ENCODE data around the gene CCBE1.

CCBE1 gene

GRCh38 chr18:59481436-59481835 lies 215.8 kb downstream of the CCBE1 start:
- no peaks in the 10 kb centered on the region for H3K27me3 ChIP-seq (ENCODE audit: insufficient read depth, poor library complexity, severe bottlenecking)
- H3K27ac ChIP-seq (ENCODE audit: poor library complexity, severe bottlenecking), result no peak overlapping the region
- H3K9me3 ChIP-seq (ENCODE audit: severe bottlenecking), result no peaks in the 10 kb centered on the region
- no peaks in the 10 kb centered on the region for H3K4me1 ChIP-seq (ENCODE audit: insufficient read depth, poor library complexity, severe bottlenecking)
- no peak for ATAC-seq (ENCODE audit: low read depth)
- TF ChIP-seq CTCF (IDR thresholded peaks at IDR 0.05; ENCODE audit: poor library complexity, severe bottlenecking), result no peak
- H3K36me3 ChIP-seq (ENCODE audit: low read depth), result no peaks in the 10 kb centered on the region
- no peak overlapping the region for H3K4me3 ChIP-seq (ENCODE audit: severe bottlenecking)
- no peak for DNase-seq (ENCODE audit: low spot score)

GRCh38 chr18:59479776-59480175 lies 217.4 kb downstream of the CCBE1 start:
- H3K4me1 ChIP-seq (ENCODE audit: insufficient read depth, poor library complexity, severe bottlenecking), result no peaks in the 10 kb centered on the region
- no peaks in the 10 kb centered on the region for H3K9me3 ChIP-seq (ENCODE audit: severe bottlenecking)
- H3K36me3 ChIP-seq (ENCODE audit: low read depth), result no peaks in the 10 kb centered on the region
- no peaks in the 10 kb centered on the region for H3K27me3 ChIP-seq (ENCODE audit: insufficient read depth, poor library complexity, severe bottlenecking)
- H3K4me3 ChIP-seq (ENCODE audit: severe bottlenecking), result no peak overlapping the region
- DNase-seq (ENCODE audit: low spot score), result no peak
- TF ChIP-seq CTCF (IDR thresholded peaks at IDR 0.05; ENCODE audit: poor library complexity, severe bottlenecking), result no peak
- H3K27ac ChIP-seq (ENCODE audit: poor library complexity, severe bottlenecking), result no peak overlapping the region
- ATAC-seq (ENCODE audit: low read depth), result no peak

GRCh38 chr18:59478591-59478990 lies 218.6 kb downstream of the CCBE1 start:
- no peaks in the 10 kb centered on the region for H3K36me3 ChIP-seq (ENCODE audit: low read depth)

GRCh38 chr18:59477849-59478248 lies 219.4 kb downstream of the CCBE1 start:
- no peaks in the 10 kb centered on the region for H3K9me3 ChIP-seq (ENCODE audit: severe bottlenecking)
- TF ChIP-seq CTCF (IDR thresholded peaks at IDR 0.05; ENCODE audit: poor library complexity, severe bottlenecking), result no peak
- no peaks in the 10 kb centered on the region for H3K4me1 ChIP-seq (ENCODE audit: insufficient read depth, poor library complexity, severe bottlenecking)
- no peak overlapping the region for H3K27ac ChIP-seq (ENCODE audit: poor library complexity, severe bottlenecking)
- ATAC-seq (ENCODE audit: low read depth) (no peak), DNase-seq (ENCODE audit: low spot score) (no peak)
- no peak overlapping the region for H3K4me3 ChIP-seq (ENCODE audit: severe bottlenecking)
- no peaks in the 10 kb centered on the region for H3K36me3 ChIP-seq (ENCODE audit: low read depth)
- no peaks in the 10 kb centered on the region for H3K27me3 ChIP-seq (ENCODE audit: insufficient read depth, poor library complexity, severe bottlenecking)

More at GRCh38 chr18:59478591-59478990, 218.6 kb downstream of the CCBE1 start:
- Histone ChIP-seq H3K27me3 (ENCODE audit: insufficient read depth, poor library complexity, severe bottlenecking) (no peaks in the 10 kb centered on the region), H3K4me3 (ENCODE audit: severe bottlenecking) (no peak overlapping the region), H3K27ac (ENCODE audit: poor library complexity, severe bottlenecking) (no peak overlapping the region), H3K4me1 (ENCODE audit: insufficient read depth, poor library complexity, severe bottlenecking) (no peaks in the 10 kb centered on the region), H3K9me3 (ENCODE audit: severe bottlenecking) (no peaks in the 10 kb centered on the region)
- DNase-seq (ENCODE audit: low spot score), result no peak
- TF ChIP-seq CTCF (IDR thresholded peaks at IDR 0.05; ENCODE audit: poor library complexity, severe bottlenecking), result no peak
- no peak for ATAC-seq (ENCODE audit: low read depth)

- H3K27me3 ChIP-seq (ENCODE audit: insufficient read depth, poor library complexity, severe bottlenecking), result no peaks in the 10 kb centered on the region
- no peak for ATAC-seq (ENCODE audit: low read depth)
- no peak for DNase-seq (ENCODE audit: low spot score)
- H3K27ac ChIP-seq (ENCODE audit: poor library complexity, severe bottlenecking), result no peak overlapping the region
- no peak for TF ChIP-seq CTCF (IDR thresholded peaks at IDR 0.05; ENCODE audit: poor library complexity, severe bottlenecking)
- peaks cover 6% of the 10 kb centered on the region; the same call in 1 of the 2 replicates for H3K36me3 ChIP-seq (ENCODE audit: low read depth)
- no peaks in the 10 kb centered on the region for H3K4me1 ChIP-seq (ENCODE audit: insufficient read depth, poor library complexity, severe bottlenecking)
- no peak overlapping the region for H3K4me3 ChIP-seq (ENCODE audit: severe bottlenecking)
- no peaks in the 10 kb centered on the region for H3K9me3 ChIP-seq (ENCODE audit: severe bottlenecking)
These were observed 226.6 kb downstream of the CCBE1 start for GRCh38 chr18:59470561-59471121.

Data from RWPE2 (cell line).